Left kidney (tissue), 2 donors: ENCODE data around the gene ELF5. TPM values are rescaled to one million over a fixed set of nuclear protein-coding genes. Genes with fewer than 3 reads are reported as not detected.

Source experiments
- DNase-seq: peaks from one replicate; pipeline ENCODE4 v3.0.0-alpha.2; 2013
- polyA plus RNA-seq: library from polyadenylated mRNA; unstranded; fragments of 120-200 nt; gene quantifications from one replicate; pipeline ENCODE4 v1.2.1, GENCODE V29; 2013; ENCODE audit not compliant: insufficient read length

Gene ELF5
- polyA plus RNA-seq, 1 donor: 78.7 TPM

GRCh38 chr11:34457607-34458006 lies 56.0 kb downstream of the ELF5 start:
- no peak for DNase-seq

- DNase-seq: no peak
Observed at GRCh38 chr11:34454308-34455032, 59.1 kb downstream of the ELF5 start.

- no peak for DNase-seq
Observed at GRCh38 chr11:34451053-34451452, 62.5 kb downstream of the ELF5 start.

GRCh38 chr11:34449013-34449412 lies 64.6 kb downstream of the ELF5 start:
- no peak for DNase-seq

- no peak for DNase-seq
Observed at GRCh38 chr11:34448223-34448994, 65.2 kb downstream of the ELF5 start.

GRCh38 chr11:34447044-34447443 lies 66.5 kb downstream of the ELF5 start:
- DNase-seq: no peak

GRCh38 chr11:34446386-34446785 lies 67.2 kb downstream of the ELF5 start:
- DNase-seq: no peak

- no peak for DNase-seq
Observed at GRCh38 chr11:34445956-34446355, 67.6 kb downstream of the ELF5 start.

- no peak for DNase-seq
Observed at GRCh38 chr11:34444428-34444827, 69.2 kb downstream of the ELF5 start.

GRCh38 chr11:34443136-34443535 lies 70.5 kb downstream of the ELF5 start:
- DNase-seq: no peak

GRCh38 chr11:34441814-34442213 lies 71.8 kb downstream of the ELF5 start:
- DNase-seq: no peak

GRCh38 chr11:34439610-34440198 lies 73.9 kb downstream of the ELF5 start:
- no peak for DNase-seq

- peak; percentile 97 for DNase-seq
Observed at GRCh38 chr11:34438529-34439507, 74.8 kb downstream of the ELF5 start, which contains the start of gene CAT. CAT (plus strand) TSS chr11:34438934; CDS start chr11:34439014, 80 bp downstream.

- DNase-seq: no peak
Observed at GRCh38 chr11:34437224-34438125, 76.1 kb downstream of the ELF5 start.

- no peak for DNase-seq
Observed at GRCh38 chr11:34433899-34434298, 79.7 kb downstream of the ELF5 start.

- DNase-seq: no peak
Observed at GRCh38 chr11:34432822-34433221, 80.8 kb downstream of the ELF5 start.

- no peak for DNase-seq
Observed at GRCh38 chr11:34431979-34432378, 81.6 kb downstream of the ELF5 start.
